Retinal pigment epithelial cell (primary cell): ENCODE measurements around the gene PRXL2A.
"Not testable (repeated sequence)": the region's sequence is repeated elsewhere in the genome, so short reads cannot be mapped to it uniquely, and the experiment has no call there.

Source experiments
- DNase-seq: peaks from one replicate; pipeline ENCODE4 v3.0.0-alpha.2; 2010; ENCODE audit warnings: low read depth
- H3K4me3 ChIP-seq: 2 replicates; pipeline ENCODE4 v1.5.1; 2011; ENCODE audit warnings: mild to moderate bottlenecking, low read length, control low read depth, moderate library complexity
- TF ChIP-seq, protein P1 (sequence below): conservative IDR thresholded peaks from 2 replicates; pipeline ENCODE4 v1.5.1; 2011; ENCODE audit warnings: low read depth, low read length, control low read depth, inconsistent platforms

PRXL2A gene

GRCh38 chr10:80477813-80478212, 69.5 kb downstream of the PRXL2A start:
- TF ChIP-seq, protein P1, sequence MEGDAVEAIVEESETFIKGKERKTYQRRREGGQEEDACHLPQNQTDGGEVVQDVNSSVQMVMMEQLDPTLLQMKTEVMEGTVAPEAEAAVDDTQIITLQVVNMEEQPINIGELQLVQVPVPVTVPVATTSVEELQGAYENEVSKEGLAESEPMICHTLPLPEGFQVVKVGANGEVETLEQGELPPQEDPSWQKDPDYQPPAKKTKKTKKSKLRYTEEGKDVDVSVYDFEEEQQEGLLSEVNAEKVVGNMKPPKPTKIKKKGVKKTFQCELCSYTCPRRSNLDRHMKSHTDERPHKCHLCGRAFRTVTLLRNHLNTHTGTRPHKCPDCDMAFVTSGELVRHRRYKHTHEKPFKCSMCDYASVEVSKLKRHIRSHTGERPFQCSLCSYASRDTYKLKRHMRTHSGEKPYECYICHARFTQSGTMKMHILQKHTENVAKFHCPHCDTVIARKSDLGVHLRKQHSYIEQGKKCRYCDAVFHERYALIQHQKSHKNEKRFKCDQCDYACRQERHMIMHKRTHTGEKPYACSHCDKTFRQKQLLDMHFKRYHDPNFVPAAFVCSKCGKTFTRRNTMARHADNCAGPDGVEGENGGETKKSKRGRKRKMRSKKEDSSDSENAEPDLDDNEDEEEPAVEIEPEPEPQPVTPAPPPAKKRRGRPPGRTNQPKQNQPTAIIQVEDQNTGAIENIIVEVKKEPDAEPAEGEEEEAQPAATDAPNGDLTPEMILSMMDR: no peak
- peak; percentile 74 for DNase-seq
- no peak overlapping the region for H3K4me3 ChIP-seq

DNA sequence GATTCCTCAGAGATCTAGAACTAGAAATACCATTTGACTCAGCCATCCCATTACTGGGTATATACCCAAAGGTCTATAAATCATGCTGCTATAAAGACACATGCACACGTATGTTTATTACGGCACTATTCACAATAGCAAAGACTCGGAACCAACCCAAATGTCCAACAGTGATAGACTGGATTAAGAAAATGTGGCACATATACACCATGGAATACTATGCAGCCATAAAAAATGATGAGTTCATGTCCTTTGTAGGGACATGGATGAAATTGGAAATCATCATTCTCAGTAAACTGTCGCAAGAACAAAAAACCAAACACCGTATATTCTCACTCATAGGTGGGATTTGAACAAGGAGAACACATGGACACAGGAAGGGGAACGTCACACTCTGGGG, 72.0 kb downstream of the PRXL2A start:
- DNase-seq, H3K4me3 ChIP-seq: not testable (repeated sequence)

DNA sequence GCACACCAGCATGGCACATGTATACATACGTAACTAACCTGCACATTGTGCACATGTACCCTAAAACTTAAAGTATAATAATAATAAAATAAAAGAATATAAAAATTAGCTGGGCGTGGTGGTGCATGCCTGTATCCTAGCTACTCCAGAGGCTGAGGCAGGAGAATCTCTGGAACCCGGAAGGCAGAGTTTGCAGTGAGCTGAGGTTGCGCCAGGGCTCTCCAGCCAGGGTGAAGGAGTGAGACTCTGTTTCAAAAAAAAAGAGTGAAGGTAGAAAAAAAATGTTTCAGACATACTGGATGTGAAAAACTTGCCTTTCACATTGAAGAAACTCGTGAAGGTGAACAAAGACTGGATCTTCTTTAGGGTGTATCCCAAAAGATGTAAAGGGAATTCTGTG, 72.5 kb downstream of the PRXL2A start:
- TF ChIP-seq, protein P1: no peak
- no peak overlapping the region for H3K4me3 ChIP-seq
- DNase-seq: no peak

- DNase-seq: no peak
- H3K4me3 ChIP-seq: no peak overlapping the region
- TF ChIP-seq, protein P1: no peak
Measured at GRCh38 chr10:80484243-80484642, 75.9 kb downstream of the PRXL2A start.

GRCh38 chr10:80484676-80485075, 76.3 kb downstream of the PRXL2A start:
- H3K4me3 ChIP-seq: no peak overlapping the region
- TF ChIP-seq, protein P1: no peak
- DNase-seq: no peak

DNA sequence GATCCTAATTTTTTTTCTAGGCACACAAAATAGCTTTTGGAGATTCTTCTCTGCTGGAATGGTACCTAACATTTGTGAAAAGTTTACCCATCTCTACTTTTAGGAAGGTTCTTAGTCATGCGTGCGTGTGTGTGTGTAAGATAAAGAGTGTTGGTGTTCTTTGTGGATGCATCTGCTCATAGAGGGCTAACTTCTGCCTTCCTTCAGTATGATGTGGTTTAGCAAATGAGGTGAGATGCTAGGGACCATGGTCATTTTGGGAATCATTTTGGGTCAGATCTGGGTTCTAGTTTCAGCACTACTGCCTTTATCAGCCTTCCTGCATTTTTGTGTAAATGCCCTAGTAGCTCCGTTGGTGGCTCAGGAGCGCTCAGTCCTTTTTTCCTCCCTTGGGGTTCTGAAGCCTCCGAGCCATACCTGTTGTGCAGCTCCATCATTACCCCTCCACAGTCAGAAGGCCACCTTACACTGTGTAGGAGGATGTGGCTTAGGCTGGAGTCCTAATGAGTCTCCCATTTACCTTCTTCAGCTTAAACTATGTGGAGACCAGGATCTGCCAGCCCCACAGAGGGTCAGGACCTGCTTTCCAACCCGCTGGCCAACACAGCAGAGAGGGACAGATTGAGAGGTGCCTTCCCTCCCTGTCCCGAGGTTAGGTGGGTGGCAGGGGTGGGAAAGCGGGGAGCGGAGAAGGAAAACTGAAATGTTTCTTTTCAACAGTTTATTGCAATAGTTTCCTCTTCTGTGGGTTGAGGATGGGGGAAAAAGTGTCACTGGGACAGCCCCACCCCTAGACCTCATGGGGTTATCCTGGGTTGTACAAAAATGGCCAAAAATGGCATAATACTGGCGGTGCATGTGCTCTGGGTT, 77.0 kb downstream of the PRXL2A start:
- no peak for DNase-seq

GRCh38 chr10:80485946-80486764, 77.8 kb downstream of the PRXL2A start:
- TF ChIP-seq, protein P1: no peak
- no peak overlapping the region for H3K4me3 ChIP-seq
- DNase-seq: no peak

More for the DNA sequence above, 77.0 kb downstream of the PRXL2A start:
- TF ChIP-seq, protein P1: no peak
- H3K4me3 ChIP-seq: no peak overlapping the region
